NCI-H1105 (cell line): ENCODE data around the gene TMEM129.
A peak's percentile ranks its signal among the peaks of the same experiment; 100 is the strongest.

Source experiments
- DNase-seq: peaks from one replicate; lab custom pipeline; 2025; lab: John Stamatoyannopoulos, UW

TMEM129 gene

GRCh38 chr4:1758306-1759121 is 37.4 kb upstream of the TMEM129 start:
- no peak for DNase-seq

- DNase-seq, result no peak
Measured at GRCh38 chr4:1757836-1758235, 36.7 kb upstream of the TMEM129 start.

DNA sequence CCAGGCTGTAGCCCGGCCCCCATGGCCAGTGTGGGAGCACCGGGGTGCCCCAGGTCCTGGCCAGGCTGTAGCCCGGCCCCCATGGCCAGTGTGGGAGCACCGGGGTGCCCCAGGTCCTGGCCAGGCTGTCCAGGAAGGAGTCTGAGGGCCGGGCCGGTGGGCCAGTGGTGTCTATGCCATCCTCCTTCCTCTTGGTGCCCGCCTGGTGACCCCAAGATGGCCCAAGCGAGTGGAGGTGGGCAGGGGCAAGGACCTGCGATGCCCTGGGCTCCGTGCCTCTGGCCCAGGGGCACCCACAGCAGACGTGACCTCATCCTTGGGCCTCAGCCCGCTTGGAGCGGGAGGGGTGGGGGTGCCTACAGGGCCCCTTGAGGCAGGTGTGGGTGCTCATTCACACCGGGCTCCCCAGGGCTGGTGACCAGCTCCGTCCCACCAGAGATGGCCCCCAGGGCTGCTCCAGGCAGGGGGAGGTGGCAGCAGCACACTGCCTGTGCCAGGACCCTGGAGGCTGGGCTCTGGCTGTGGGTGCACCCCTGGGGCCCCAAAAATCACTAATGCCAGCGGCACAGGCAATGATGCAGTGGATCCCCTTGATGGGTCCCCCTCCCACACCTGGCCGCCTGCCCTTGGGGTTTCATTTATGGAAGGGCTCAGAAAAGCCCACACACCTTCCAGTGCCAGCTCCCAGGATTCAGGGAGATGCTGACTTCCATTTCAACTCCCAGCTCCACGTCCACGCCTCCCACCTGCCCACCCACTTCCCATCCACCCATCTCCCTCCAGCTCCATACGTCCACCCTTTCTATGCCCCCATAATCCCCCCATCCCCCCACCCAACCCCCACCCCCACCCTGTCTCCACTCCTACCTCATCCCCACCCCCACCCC is 36.0 kb upstream of the TMEM129 start:
- DNase-seq, result no peak

- no peak for DNase-seq
Measured at GRCh38 chr4:1756079-1756478, 35.0 kb upstream of the TMEM129 start.

DNA sequence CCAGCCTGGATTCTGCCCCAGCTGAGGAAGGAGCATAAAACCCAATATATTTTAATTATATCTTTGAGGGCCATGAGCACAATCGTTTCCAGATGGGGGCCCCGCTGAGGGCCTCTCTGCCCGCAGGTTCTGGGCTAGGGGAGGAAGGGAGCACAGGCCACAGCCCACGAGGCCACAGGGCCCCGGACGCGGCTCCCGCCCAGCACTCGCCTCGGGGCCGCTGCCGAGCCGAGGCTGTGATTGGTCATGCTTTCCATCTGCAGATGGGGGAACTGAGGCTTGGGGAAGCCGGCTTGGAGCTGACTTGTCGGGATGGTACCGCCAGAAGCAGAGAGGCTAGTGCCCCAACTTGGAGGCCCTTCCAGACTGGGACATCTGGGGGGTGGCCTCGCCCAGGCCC is 34.2 kb upstream of the TMEM129 start:
- DNase-seq, result no peak

DNA sequence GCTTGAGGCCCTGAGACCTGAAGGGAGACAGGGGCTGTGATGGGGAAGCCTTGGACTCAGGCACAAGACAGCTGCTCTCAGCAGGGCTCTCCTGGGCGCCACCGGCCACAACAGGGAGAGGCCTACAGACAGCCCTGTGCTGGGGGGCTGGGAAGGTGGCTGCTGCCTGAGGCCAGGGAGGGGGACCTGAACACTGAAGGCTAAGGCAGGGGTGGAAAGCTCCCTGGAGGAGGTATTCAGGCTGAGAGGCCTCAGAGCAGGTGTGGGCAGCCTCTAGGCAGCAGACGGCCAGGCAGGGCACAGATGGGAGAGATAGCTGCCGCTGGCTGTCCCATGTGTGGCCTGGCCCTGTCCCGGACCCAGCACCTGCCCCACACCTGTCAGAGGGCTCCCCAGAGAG is 33.2 kb upstream of the TMEM129 start:
- DNase-seq, result no peak

DNA sequence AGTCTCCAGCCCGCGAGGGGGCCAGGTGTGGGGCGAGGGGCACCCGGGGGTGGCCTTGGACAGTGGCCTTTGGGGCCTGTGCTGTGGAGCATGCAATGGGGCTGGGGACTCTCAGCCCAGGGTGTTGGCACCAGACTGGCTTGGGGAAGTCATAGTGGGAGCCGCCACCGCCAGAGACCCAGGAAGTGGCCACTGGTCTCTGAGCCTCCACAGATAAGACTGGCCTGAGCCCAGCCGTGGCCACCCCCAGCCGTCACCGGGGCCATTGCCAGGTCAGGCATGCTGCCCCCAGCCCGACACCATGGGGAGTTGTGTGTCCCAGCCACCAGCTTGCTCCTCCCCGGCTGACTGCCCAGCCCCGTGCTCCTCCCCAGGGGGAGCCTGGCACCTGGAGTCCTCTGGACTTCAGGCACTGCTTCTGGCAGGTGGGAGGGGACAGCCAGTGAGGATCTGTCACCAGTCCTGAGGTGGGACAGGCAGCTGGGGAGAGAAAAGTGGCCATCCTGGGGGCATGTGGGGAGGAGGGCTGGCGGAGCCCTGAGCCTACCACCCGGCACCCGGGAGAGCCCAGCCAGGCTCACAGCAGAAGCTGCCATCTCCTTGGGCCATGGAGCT is 32.7 kb upstream of the TMEM129 start:
- DNase-seq, result no peak

DNA sequence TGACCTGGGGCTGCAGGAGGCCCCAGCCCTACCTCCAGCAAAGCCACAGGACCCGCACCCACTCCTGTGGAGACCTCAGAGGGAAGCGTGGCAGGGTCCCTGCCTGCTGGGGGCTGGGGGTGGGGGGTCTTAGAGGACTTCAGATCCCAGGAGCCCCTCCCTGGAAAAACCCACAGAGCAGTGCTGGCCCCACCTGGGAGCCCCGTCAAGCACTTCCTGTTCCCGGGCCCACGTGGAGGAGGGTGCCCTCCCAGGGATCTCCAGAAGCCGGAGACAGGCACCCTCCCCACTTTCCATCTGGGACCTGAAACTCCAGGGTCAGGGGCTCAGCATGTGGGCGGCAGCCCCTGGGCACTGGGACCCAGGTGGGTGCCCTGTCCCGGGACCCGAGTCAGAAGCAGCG is 32.2 kb upstream of the TMEM129 start:
- no peak for DNase-seq

DNA sequence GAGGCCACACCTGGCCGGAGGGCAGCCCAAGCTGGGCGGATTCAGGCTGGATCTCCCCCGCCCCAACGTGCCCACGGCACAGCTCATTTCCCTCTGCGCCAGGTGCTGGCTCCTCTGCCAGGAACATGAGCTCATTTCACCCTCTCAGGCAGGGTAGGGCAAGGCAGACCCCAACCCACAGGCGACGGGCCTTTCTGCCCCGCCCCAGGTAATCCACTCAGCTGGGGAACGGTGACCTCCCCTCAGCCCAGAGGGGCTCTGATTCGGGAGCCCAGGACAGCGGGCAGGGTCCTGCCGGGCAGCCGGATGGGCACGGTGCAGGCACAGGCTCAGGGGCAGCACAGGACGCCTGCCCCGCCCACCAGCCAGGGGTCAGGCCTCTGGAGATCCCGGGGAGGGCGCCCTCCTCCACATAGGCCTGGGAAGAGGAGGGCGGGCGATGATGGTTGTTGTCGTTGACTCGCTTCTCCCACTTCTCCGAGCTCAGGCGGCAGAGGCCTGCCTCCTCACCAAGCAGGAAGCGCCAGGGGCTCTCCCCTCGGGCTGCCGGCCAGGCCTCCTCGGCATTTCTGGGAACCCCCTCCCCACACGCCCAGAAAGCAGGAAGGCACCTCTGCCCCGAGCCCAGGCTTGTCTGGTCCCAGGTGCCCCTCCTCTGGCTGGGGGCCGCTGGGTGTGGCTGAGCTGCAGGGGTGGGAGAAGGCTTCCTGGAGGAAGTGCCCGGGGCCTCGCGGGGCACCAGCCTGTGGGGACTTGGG is 31.3 kb upstream of the TMEM129 start:
- no peak for DNase-seq

DNA sequence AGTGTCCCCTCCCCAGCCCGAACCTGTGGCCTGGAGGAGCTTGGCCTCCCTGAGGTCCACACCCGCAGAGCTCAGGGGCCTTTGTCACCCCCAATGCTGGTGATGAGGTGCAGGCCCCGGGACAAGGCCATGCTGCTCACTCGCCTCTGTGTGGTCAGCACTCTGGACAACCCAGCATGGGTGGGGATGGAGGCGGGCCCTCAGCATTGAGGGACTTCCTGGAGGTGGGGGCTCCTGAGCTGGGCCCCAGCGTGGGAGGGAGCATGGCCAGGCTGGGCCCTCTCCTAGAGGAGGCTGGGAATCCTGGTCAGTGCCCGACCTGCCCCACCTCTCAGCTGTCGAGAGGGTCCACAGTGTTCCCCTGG is 30.8 kb upstream of the TMEM129 start:
- no peak for DNase-seq

DNA sequence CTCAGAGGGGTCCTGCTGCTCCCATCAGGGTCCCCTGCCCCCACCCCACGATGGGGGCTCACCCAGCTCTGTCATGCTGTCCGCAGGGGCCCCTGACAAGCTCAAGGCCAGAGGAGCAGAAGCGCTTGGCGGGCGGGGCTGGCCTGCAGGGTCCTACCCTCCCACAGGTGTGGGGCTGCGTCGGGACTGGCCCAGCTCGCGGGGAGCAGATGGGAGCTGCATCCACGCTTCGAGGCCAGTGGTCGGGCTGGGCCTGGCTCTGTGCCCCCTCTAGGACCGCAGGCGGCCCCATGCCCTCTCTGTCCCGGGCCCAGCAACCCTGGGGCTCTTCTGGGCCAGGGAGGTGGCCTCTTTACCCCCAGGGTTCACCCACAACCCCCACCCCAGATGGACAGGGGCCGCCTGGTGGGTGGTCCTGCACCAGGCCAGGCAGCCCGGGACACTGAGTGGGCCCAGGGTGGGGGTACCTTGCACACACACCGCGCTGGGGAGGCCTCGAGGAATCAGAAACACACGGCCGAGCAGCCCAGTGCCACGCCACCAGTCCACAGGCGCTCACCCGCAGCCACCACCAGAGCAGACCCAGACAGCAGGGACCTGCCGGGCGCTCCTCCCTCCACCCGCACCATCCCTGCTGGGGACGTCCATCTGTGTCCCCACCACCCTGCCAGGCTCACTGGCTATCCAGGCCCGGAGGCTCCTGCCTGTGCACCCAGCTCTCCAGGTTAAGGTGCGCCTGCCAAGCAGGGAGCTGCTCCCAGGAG is 30.2 kb upstream of the TMEM129 start:
- DNase-seq, result no peak

- DNase-seq, result no peak
Measured at GRCh38 chr4:1750381-1751154, 29.4 kb upstream of the TMEM129 start.

DNA sequence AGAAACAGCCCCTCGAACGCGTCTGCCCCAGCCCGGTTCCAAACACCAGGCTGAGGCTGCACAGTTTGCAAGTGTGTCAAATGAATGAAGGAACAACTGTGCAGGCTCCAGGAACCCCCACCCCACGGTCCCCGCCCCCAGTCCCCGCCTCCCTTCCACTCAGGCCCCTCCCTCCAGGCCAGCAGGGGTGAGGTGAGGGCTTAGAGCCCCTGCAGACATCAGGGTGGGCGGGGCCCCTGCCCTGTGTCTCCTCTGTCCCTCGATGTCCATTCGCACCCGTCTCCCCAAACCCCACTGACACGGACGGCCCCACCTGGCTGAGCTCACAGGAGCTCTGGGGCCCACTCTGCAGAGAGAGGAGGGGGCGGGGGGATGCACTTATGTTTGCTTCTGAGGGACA is 28.7 kb upstream of the TMEM129 start:
- no peak for DNase-seq

DNA sequence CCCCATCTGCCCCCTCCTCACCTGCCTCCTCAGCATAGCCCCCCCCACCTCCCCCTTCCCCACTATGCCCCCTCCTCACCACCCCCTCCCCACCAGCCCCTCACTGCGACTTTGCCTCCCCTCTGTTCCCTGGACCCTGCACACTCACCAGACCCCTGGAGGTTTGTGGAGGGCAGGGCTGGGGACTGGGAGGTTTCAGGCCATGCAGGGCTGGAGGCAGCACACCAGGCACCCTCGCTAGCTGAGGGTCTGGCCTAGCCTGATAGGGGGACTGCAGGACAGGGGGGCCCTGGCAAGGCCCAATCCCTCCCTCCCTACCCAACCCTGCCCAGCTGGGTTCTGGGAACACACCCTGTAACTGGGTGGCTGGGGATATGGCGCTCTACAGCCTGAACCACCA is 28.2 kb upstream of the TMEM129 start:
- DNase-seq, result no peak

DNA sequence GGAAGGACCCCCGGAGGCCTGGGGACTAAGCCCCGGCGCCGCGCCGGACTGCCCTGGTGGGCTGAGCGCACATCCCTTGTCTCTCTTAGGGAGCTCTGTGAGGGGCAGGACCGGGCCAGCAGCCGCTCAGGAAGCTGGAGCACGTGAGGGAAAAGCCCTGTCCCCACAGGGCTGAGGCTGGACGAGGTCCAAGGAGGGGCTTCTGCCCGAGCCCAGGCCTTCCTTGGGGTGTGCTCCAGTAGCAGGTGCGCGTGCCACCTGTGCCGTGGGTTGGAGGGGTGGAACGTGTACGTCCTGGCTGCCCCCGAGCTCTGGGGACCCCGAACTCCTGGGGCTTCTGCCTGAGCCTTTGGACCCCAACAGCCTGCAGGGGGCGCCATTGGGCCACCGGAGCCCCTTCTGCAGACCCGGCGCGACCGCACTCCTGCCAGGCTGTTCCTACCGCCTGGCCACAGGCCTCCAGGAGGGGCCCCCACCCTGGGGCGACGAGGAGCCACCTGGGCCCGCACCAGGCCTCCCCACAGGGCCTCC is 27.4 kb upstream of the TMEM129 start:
- peak; percentile 58 for DNase-seq

DNA sequence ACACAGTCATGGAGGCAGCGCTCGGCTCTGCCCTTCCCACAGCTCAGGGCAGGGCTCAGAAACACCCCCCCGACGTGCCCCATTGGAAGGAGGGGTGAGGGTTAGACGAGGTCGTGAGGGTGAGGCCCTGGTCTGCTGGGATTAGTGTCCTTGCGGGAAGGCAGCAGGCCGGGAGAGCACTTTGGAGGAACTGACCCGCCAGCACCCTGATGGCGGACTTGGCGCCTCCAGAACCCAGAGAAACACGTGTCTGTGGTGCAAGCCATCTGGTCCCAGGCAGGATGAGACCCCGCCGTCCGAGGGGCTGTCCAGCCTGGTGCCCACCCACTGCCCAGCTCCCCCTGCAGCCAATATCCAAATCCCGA is 26.5 kb upstream of the TMEM129 start:
- no peak for DNase-seq

GRCh38 chr4:1746919-1747602 is 25.9 kb upstream of the TMEM129 start:
- DNase-seq, result no peak

DNA sequence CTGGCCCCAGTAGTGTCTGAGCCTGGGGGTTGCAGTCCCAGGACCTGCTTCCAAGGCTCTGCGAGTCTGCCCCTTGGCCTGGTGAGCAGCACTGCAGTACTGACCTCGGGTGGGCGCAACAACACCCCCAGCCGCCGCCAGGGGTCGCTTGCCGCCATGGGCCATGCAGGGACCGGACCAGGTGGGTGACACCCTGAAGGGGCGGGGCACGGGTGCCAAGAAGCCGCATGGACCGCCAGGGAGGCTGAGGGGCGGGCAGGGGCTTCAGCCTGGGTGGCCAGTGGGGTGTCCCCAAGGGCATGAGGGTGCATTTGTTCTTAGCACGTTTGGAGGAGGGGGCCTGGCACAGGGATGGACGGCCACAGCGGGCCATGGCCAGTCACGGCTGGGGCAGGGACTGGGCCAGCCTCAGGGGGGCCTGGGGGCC is 25.2 kb upstream of the TMEM129 start:
- peak; percentile 16 for DNase-seq

GRCh38 chr4:1745697-1746096 is 24.6 kb upstream of the TMEM129 start:
- DNase-seq, result no peak

DNA sequence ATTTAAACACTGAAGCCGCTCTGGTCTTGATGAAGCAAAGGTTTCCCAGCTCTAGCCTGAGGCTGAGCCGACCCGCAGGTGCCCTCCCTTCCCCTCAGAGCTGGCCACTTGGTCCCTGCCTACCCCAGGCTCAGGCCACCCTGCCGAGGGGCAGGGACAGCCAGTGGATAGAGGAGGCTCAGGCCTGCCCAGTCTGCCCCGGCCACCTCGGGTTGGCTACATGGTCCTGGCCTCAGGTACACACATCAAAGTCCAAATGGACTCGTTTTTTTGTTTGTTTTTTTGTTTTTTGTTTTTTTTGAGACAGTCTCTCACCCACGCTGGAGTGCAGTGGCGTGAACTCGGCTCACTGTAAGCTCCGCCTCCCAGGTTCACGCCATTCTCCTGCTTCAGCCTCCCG is 24.0 kb upstream of the TMEM129 start:
- no peak for DNase-seq
